NCI-H2171 (cell line): ENCODE measurements around the gene SEC24A.
"Not testable (repeated sequence)": the region's sequence is repeated elsewhere in the genome, so short reads cannot be mapped to it uniquely, and the experiment has no call there.

Source experiments
- DNase-seq: peaks from one replicate; lab custom pipeline; 2025; lab: John Stamatoyannopoulos, UW

SEC24A gene

GRCh38 chr5:134749415-134749814 lies 100.8 kb downstream of the SEC24A start:
- DNase-seq, result no peak

DNA sequence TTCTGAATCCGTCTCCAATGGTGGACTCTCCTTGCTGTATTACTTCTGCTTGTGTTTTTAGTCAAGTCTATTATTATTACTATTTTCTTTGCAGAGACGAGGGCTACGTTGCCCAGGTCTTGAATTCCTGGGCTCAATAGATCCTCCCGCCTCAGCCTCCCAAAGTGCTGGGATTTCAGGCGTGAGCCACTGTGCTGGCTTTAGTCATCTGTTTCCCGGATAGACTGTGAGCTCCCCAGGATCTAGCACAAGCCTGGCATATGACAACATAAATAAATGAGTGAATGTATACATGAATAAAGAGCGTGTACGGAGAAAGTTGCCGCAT lies 109.6 kb downstream of the SEC24A start:
- DNase-seq, result no peak

GRCh38 chr5:134758504-134759341 lies 110.1 kb downstream of the SEC24A start, which contains the start of gene DDX46:
Gene DDX46 (plus strand): TSS chr5:134758779. CDS start chr5:134758939, 160 bp downstream.
- DNase-seq, result peak; percentile 83

DNA sequence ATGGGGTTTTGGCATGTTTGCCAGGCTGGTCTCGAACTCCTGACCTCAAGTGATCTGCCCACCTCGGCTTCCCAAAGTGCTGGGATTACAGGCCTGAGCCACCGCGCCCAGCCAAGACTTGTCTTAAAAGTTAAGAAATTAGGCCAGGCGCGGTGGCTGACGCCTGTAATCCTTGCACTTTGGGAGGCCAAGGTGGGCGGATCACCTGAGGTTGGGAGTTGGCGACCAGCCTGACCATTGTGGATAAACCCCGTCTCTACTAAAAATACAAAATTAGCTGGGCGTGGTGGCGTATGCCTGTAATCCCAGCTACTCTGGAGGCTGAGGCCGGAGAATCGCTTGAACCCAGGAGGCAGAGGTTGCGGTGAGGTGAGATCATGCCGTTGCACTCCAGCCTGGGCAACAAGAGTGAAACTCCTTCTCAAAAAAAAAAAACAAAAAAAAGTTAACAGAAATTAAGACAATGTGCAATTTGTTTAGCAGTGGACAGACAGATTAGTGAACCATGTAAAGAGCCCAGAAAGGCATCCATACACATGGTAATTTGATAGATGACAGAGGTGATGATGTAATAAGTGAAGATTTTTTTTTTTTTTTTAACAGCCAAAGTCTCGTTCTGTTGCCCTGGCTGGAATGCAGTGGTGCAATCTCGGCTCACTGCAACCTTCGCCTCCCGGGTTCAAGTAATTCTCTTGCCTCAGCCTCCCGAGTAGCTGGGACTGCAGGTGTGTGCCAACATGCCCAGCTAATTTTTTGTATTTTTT lies 119.1 kb downstream of the SEC24A start:
- not testable (repeated sequence) for DNase-seq

DNA sequence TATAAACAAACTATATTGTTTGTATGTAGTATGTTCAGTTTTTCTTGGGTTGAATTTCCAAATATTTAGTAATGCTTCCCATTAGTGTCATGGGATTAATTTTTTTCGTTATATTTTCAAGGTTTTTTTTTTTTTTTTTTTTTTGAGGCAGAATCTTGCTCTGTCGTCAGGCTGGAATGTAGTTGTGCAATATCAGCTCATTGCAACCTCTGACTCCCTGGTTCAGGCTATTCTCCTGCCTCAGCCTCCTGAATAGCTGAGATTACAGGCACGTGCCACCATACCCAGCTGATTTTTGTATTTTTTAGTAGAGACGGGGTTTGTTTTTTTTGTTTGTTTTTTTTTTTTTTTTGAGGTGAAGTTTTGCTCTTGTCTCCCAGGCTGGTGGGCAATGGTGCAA lies 120.6 kb downstream of the SEC24A start:
- DNase-seq, result no peak

GRCh38 chr5:134772461-134773125 lies 124.0 kb downstream of the SEC24A start:
- DNase-seq, result no peak

- DNase-seq, result no peak
Measured at GRCh38 chr5:134777366-134777765, 128.8 kb downstream of the SEC24A start.
